PC-3 (cell line): ENCODE results near the gene UTS2R. TPM values are rescaled to one million over a fixed set of nuclear protein-coding genes. Genes with fewer than 3 reads are reported as not detected.

Experiments used
- ATAC-seq: fragments of 200-7000 bp; cut with Tn5 transposase; 2 replicates; pipeline ENCODE4 v1.9.1; 2020; ENCODE audit warnings: mild to moderate bottlenecking, moderate library complexity
- Bru-seq: library from RNA; stranded (reverse); fragments of 400-500 nt; gene quantifications from one replicate; lab custom pipeline; 2021; lab: Mats Ljungman, UMichigan
- BruChase-seq, 2 experiments: library from RNA; stranded (reverse); fragments of 400-500 nt; gene quantifications; one replicate each; lab custom pipeline; 2021; lab: Mats Ljungman, UMichigan
- BruUV-seq: library from RNA; stranded (reverse); fragments of 400-500 nt; replicated peaks from 2 replicates; lab custom pipeline; 2021; lab: Mats Ljungman, UMichigan
- CTCF ChIA-PET: fragments of 300-600 bp; sonication (Branson Sonifier 250); formaldehyde crosslinking; loops from one replicate; lab custom pipeline; 2022; ENCODE audit warnings: antibody characterized with exemption; lab: Charles Lee
- POLR2A ChIA-PET: fragments of 300-600 bp; sonication (Branson Sonifier 250); formaldehyde crosslinking; loops from one replicate; lab custom pipeline; 2022; ENCODE audit warnings: antibody characterized with exemption; ENCODE audit not compliant: unreplicated experiment; lab: Charles Lee
- DNase-seq: peaks from one replicate; pipeline ENCODE4 v3.0.0-alpha.2; 2015
- H2AFZ ChIP-seq: fragments of 300-600 bp; sonication (generic); 2 replicates; pipeline ENCODE4 v1.6.0; 2016; ENCODE audit warnings: antibody characterized with exemption, low read length
- H3F3A ChIP-seq: fragments of 300-600 bp; sonication (generic); one replicate; pipeline ENCODE4 v1.6.0; 2017; ENCODE audit warnings: antibody characterized with exemption, low read length, control low read depth, mild to moderate bottlenecking; ENCODE audit not compliant: unreplicated experiment
- H3K27ac ChIP-seq: fragments of 300-600 bp; sonication (generic); 2 replicates; pipeline ENCODE4 v1.5.1; 2016; ENCODE audit warnings: mild to moderate bottlenecking, low read length
- H3K27me3 ChIP-seq: fragments of 300-600 bp; sonication (generic); 2 replicates; pipeline ENCODE4 v1.6.1; 2016; ENCODE audit warnings: low read length, mixed read lengths
- H3K36me3 ChIP-seq: fragments of 300-600 bp; sonication (generic); 2 replicates; pipeline ENCODE4 v1.6.1; 2016; ENCODE audit warnings: low read depth, mixed run types, low read length, mixed read lengths
- H3K4me1 ChIP-seq: fragments of 300-600 bp; sonication (generic); 2 replicates; pipeline ENCODE4 v1.5.1; 2016; ENCODE audit warnings: low read length; ENCODE audit not compliant: insufficient read depth
- H3K4me2 ChIP-seq: fragments of 300-600 bp; sonication (generic); 2 replicates; pipeline ENCODE4 v1.6.0; 2016; ENCODE audit warnings: low read length
- H3K4me3 ChIP-seq: fragments of 300-600 bp; sonication (generic); 2 replicates; pipeline ENCODE4 v1.5.1; 2016; ENCODE audit warnings: mild to moderate bottlenecking, low read length, mixed read lengths
- H3K79me2 ChIP-seq: fragments of 300-600 bp; sonication (generic); 2 replicates; pipeline ENCODE4 v1.6.1; 2017; ENCODE audit warnings: low read length, mixed read lengths
- H3K9ac ChIP-seq: fragments of 300-600 bp; sonication (generic); 2 replicates; pipeline ENCODE4 v1.6.0; 2016; ENCODE audit warnings: mild to moderate bottlenecking, low read length
- H3K9me2 ChIP-seq: fragments of 300-600 bp; sonication (generic); replicated peaks from 2 replicates; pipeline ENCODE4 v1.6.1; 2016; ENCODE audit warnings: mixed run types, low read length, mixed read lengths
- H3K9me3 ChIP-seq: fragments of 300-600 bp; sonication (generic); 2 replicates; pipeline ENCODE4 v1.6.1; 2016; ENCODE audit warnings: low read length, mixed read lengths
- H4K20me1 ChIP-seq: fragments of 300-600 bp; sonication (generic); 2 replicates; pipeline ENCODE4 v1.6.1; 2016; ENCODE audit warnings: low read length, mixed read lengths
- CTCF ChIP-seq: fragments of 300-600 bp; sonication (generic); conservative IDR thresholded peaks from 2 replicates; pipeline ENCODE4 v1.5.1; 2017; ENCODE audit warnings: antibody characterized with exemption, low read depth, mild to moderate bottlenecking, low read length
- EZH2 ChIP-seq: fragments of 300-600 bp; sonication (generic); IDR thresholded peaks from one replicate; pipeline ENCODE4 v1.6.1; 2017; ENCODE audit warnings: antibody characterized with exemption, mild to moderate bottlenecking, low read length; ENCODE audit not compliant: unreplicated experiment
- EZH2phosphoT487 ChIP-seq: fragments of 300-600 bp; sonication (generic); IDR thresholded peaks from 2 replicates; pipeline ENCODE4 v1.6.1; 2018; ENCODE audit warnings: mild to moderate bottlenecking, antibody characterized with exemption, low read length, borderline replicate concordance
- intact Hi-C: fragments of 100-400 bp; cut with micrococcal nuclease; formaldehyde crosslinking; loops from 2 replicates; pipeline ENCODE4 v1.9.0; 2023
- long read RNA-seq: library from polyadenylated mRNA; unstranded; transcript quantifications from one replicate; pipeline ENCODE4 v2.0.0, GENCODE V29; 2021; ENCODE audit not compliant: unreplicated experiment
- total RNA-seq: library from RNA; depleted of rRNA; stranded (reverse); fragments of >200 nt; gene quantifications from 2 replicates; pipeline ENCODE4 v1.2.3, GENCODE V29; 2014; rRNA removed

The UTS2R gene
- total RNA-seq (not detected in 2 replicates), Bru-seq, nascent RNA (not detected), BruChase-seq, experiment 1, labeled RNA remaining after a 6-hour chase (not detected), BruChase-seq, experiment 2, labeled RNA remaining after a 2-hour chase (not detected)
- long read RNA-seq, result 0 reads

DNA sequence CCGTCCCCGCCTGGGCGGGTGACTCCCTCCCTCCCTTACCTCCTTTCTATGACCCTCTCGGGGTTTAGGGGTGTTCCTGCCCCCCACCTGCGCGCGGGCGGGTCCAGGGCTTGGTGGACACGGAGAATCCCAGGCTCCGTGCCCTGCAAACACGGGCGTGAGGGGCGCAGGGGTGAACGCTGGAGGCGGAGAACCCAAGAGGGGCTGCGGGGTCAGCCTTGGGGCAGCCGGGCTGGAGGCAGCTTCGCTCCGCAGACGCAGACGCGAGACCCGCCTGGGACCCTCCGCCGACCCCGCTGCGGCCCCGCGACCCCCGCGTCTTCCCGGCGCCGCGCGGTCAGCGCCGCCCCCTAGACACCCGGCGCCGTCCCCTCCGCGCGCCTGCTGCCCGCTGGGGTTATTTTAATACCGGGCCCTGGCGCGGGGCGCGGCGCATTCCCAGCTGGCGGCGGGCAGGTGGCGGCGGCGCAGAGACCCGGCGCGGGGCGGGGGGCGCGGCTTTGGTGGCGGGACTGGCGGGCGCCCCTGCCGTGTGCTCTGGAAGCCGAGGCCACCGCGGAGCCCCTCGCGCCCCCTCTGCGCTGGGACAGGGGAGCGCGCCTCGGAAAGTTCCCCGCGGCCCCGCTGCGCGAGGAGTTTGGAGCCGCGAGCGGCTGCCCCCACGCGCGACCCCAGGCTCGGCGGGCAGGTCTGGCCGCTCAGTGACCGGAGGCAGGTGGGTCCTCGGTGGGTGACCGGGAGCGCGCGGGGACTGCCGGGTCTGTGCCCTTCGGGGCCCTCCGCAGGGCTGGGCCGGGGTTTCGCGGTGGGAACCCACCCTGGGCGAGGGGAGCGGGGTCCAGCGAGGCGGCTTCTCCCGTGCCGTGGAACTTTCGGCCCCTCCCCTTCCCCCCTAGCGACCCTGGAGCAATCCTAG lies at the start of gene UTS2R:
TSS of gene UTS2R (plus strand) at position 433 of the 916 bp plus-strand sequence. CDS start 2,560 bp downstream, outside the sequence.
- H3K9me2 ChIP-seq, result no peaks in the 10 kb centered on the region
- peak within 1 kb of the TSS; percentile 68 for H3K4me3 ChIP-seq
- no peaks in the 10 kb centered on the region for H3K79me2 ChIP-seq
- intact Hi-C loops, result no loop called here
- no peaks in the 10 kb centered on the region for H3F3A ChIP-seq
- H3K36me3 ChIP-seq, result no peaks in the 10 kb centered on the region
- no TSS peak for BruUV-seq
- H4K20me1 ChIP-seq, result no peaks in the 10 kb centered on the region
- ATAC-seq, result no peak
- H3K9ac ChIP-seq, result no peak within 1 kb of the TSS
- peak within 1 kb of the TSS; percentile 90 for H2AFZ ChIP-seq
- no peak within 1 kb of the TSS for H3K27ac ChIP-seq
- DNase-seq, result no peak
- no peak for TF ChIP-seq CTCF
- CTCF ChIA-PET, result no interaction called here
- no peaks in the 10 kb centered on the region for H3K27me3 ChIP-seq
- no peaks in the 10 kb centered on the region for H3K9me3 ChIP-seq
- POLR2A ChIA-PET, result no interaction called here
- peaks cover 6% of the 10 kb centered on the region; the same call in 1 of the 2 replicates for H3K4me1 ChIP-seq
- peak within 1 kb of the TSS; percentile 90 for H3K4me2 ChIP-seq

- TSS peak; percentile 43 for BruUV-seq
- Histone ChIP-seq H2AFZ (no peak overlapping the region), H3K9me2 (no peaks in the 10 kb centered on the region), H3K4me1 (no peaks in the 10 kb centered on the region), H3K4me3 (no peak overlapping the region), H3K79me2 (no peaks in the 10 kb centered on the region), H3K36me3 (no peaks in the 10 kb centered on the region), H3K27me3 (no peaks in the 10 kb centered on the region), H3K9ac (no peak overlapping the region), H3K4me2 (no peak overlapping the region), H4K20me1 (no peaks in the 10 kb centered on the region), H3K27ac (no peak overlapping the region), H3F3A (peaks cover 3% of the 10 kb centered on the region), H3K9me3 (no peaks in the 10 kb centered on the region)
- ATAC-seq (no peak), DNase-seq (no peak)
- TF ChIP-seq EZH2phosphoT487, result no peak
- TF ChIP-seq EZH2, result no peak
- no peak for TF ChIP-seq CTCF
- ChIA-PET CTCF (no interaction called here), POLR2A (no interaction called here)
- intact Hi-C loops, result loop anchor here (2.0 kb wide), 1 partner anchor 77 kb away; no protein-coding TSS in a partner anchor
Measured at GRCh38 chr17:82321947-82322466, 49.6 kb upstream of the UTS2R start.
